Activated CD8-positive, alpha-beta T cell treated with anti-CD3 and anti-CD28 coated beads, Interleukin-2, amount 10 ng/mL, durations not matched to agents 7 days and 5 days (primary cell): ENCODE measurements around the gene RTP2. TPM values are rescaled to one million over a fixed set of nuclear protein-coding genes. Genes with fewer than 3 reads are reported as not detected.
A peak's percentile ranks its signal among the peaks of the same experiment; 100 is the strongest.

ENCODE experiments used
- ATAC-seq: fragments of 150-1000 bp; cut with Tn5 transposase; one replicate; pipeline ENCODE4 v1.10.0; 2021; ENCODE audit warnings: moderate library complexity
- CTCF ChIA-PET: fragments of 350-600 bp; sonication (Branson Sonifier 250); formaldehyde crosslinking; loops from one replicate; lab custom pipeline; 2021; ENCODE audit warnings: antibody characterized with exemption; lab: Charles Lee
- POLR2A ChIA-PET: fragments of 350-600 bp; sonication (Branson Sonifier 250); formaldehyde crosslinking; loops from one replicate; lab custom pipeline; 2021; ENCODE audit warnings: antibody characterized with exemption; lab: Charles Lee
- DNase-seq: peaks from one replicate; pipeline ENCODE4 v3.0.0-alpha.2; 2020
- H3K27ac Mint-ChIP-seq: one replicate; pipeline ENCODE4 v1.8.0; 2021; ENCODE audit warnings: mild to moderate bottlenecking, mixed read lengths
- H3K27me3 Mint-ChIP-seq: one replicate; pipeline ENCODE4 v1.8.0; 2021; ENCODE audit warnings: low read depth, mixed read lengths
- H3K36me3 Mint-ChIP-seq: one replicate; pipeline ENCODE4 v1.8.0; 2021; ENCODE audit warnings: low read depth, mixed read lengths
- H3K4me1 Mint-ChIP-seq: one replicate; pipeline ENCODE4 v1.8.0; 2021; ENCODE audit warnings: low read depth, mixed read lengths
- H3K4me3 Mint-ChIP-seq: one replicate; pipeline ENCODE4 v1.8.0; 2021; ENCODE audit warnings: mild to moderate bottlenecking, mixed read lengths
- H3K9me3 Mint-ChIP-seq: one replicate; pipeline ENCODE4 v1.8.0; 2022; ENCODE audit warnings: mixed read lengths; ENCODE audit not compliant: insufficient read depth
- total RNA-seq, 2 experiments: library from RNA; stranded (reverse); gene quantifications; one replicate each; pipeline ENCODE4 v1.2.3, GENCODE V29; 2021

RTP2 gene
- total RNA-seq, 2 experiments from 2014 or later, result not detected

DNA sequence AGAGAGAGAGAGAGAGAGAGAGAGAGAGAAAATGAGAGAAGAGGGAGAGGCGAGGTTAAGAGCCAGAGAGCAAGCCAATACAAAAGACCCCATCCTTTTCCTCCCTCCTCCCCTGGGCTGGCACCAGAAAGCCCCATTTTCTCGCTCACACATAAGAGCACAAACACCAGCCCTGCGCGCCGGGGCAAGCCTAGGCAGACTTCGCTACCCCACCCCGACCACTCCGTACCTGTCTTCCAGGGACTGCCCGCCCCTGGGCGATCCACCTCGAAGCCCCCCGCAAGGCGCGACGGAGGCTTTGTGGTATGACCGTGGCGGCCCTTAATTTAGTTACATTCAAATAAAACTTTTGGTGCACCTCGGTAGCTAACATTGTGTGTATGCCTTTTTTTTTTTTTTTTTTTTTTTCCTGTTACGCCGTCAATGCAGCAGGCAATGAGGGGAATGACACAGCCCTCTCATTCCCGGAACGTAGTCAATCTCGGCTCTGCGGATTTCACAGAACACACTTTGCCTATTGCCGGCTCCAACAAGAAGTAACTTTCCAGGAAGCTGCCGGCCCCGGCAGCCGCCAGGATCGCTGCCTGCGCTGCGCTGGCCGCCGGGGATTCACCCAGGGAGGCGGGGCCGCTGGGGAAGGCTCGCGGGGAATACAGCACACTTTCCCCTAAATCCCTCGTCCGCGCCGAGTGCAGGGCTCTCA is 35.2 kb upstream of the RTP2 start:
- peaks cover 51% of the 10 kb centered on the region for H3K4me1 Mint-ChIP-seq
- peak overlapping the region; percentile 100 for H3K27ac Mint-ChIP-seq
- peaks cover 7% of the 10 kb centered on the region for H3K36me3 Mint-ChIP-seq
- H3K4me3 Mint-ChIP-seq, result peak overlapping the region; percentile 100
- peak; percentile 54 for DNase-seq
- H3K9me3 Mint-ChIP-seq, result no peaks in the 10 kb centered on the region
- no peaks in the 10 kb centered on the region for H3K27me3 Mint-ChIP-seq
- CTCF ChIA-PET, result interaction anchor here (0.9 to 7.9 kb wide), 37 partner anchors 10 to 1412 kb away, joined by 3 to 552 read pairs (median 9); partner anchors contain the start of gene LPP
- ATAC-seq, result no peak
- POLR2A ChIA-PET, result interaction anchor here (0.8 to 4.0 kb wide), 5 partner anchors 9 to 1302 kb away, joined by 3 to 40 read pairs (median 6); no protein-coding TSS in a partner anchor

DNA sequence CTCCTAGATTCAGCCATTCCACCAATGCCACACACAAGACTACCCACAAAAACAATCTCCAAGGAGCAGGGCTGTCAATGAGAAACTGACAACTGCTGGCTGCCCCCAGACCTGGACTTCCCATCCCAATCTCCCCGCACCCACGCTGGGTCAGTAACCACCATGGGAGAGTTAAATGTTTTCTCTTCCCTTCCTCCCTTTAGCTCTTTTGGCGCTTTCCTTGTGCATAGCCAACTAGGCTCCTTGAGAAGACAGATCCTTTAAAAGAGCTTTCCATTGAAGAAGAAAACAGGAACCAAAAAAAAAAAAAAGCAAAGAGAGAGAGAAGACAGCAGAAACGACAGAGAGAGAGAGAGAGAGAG is 34.6 kb upstream of the RTP2 start:
- H3K9me3 Mint-ChIP-seq, result no peaks in the 10 kb centered on the region
- peak; percentile 20 for DNase-seq
- no peaks in the 10 kb centered on the region for H3K27me3 Mint-ChIP-seq
- no peak for ATAC-seq
- H3K4me1 Mint-ChIP-seq, result peaks cover 49% of the 10 kb centered on the region
- CTCF ChIA-PET, result interaction anchor here (2.2 to 7.9 kb wide), 2 partner anchors 20 to 1215 kb away, joined by 6 to 552 read pairs; no protein-coding TSS in a partner anchor
- POLR2A ChIA-PET, result interaction anchor here (0.8 kb wide), 1 partner anchor 615 kb away, joined by 3 read pairs; no protein-coding TSS in a partner anchor
- H3K36me3 Mint-ChIP-seq, result peaks cover 7% of the 10 kb centered on the region
- H3K4me3 Mint-ChIP-seq, result peak overlapping the region; percentile 100
- H3K27ac Mint-ChIP-seq, result peak overlapping the region; percentile 40

DNA sequence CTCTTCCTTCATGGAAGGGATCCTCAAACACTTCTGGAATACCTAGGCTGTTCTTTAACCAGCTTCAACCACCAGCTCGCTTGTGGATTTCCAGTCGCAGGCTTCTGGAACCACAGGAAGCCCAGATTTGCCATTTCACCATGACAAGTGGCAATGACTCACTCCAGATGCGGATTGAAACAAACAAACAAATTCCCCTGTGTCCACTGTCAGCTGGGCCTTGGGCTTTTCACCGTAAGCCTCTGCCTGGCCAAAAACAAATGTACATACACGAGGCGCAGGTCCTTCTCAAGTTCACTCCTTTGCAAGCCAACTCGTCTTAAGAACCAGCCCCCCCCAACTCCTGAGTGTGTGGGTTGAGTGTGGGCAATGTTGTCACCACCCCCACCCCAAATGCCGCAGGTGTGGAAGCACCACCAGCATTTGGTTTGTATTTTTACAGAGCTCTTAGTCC is 34.1 kb upstream of the RTP2 start:
- Mint-ChIP-seq H3K4me3 (no peak overlapping the region), H3K9me3 (no peaks in the 10 kb centered on the region), H3K4me1 (peaks cover 45% of the 10 kb centered on the region), H3K36me3 (peaks cover 8% of the 10 kb centered on the region), H3K27me3 (no peaks in the 10 kb centered on the region), H3K27ac (no peak overlapping the region)
- no peak for ATAC-seq
- ChIA-PET CTCF (interaction anchor here (0.7 to 7.9 kb wide), 3 partner anchors 890 to 1411 kb away, joined by 3 to 552 read pairs (median 3); no protein-coding TSS in a partner anchor), POLR2A (no interaction called here)
- peak; percentile 20 for DNase-seq

DNA sequence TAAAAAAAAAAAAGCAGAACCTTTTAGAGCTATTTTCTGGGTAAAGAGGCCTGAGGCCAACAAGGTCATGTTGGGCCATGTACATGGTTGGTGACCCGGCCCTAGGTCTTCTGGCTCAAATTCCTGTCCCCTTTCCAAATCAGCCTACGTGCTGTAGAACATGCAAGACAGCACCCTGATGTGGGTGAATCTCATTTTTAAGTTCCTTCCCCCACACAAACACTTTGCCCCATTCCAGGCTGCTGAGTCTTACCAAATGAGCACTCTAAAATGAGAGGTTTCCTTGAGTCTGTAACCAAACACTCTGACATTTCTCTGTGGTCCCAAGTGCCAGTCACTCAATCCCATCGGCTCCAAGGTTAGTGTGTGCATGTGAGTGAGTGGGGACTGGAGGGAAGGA is 33.5 kb upstream of the RTP2 start:
- H3K4me3 Mint-ChIP-seq, result no peak overlapping the region
- CTCF ChIA-PET, result interaction anchor here (1.3 to 7.9 kb wide), 3 partner anchors 21 to 1411 kb away, joined by 3 to 552 read pairs (median 10); no protein-coding TSS in a partner anchor
- ATAC-seq, result no peak

DNA sequence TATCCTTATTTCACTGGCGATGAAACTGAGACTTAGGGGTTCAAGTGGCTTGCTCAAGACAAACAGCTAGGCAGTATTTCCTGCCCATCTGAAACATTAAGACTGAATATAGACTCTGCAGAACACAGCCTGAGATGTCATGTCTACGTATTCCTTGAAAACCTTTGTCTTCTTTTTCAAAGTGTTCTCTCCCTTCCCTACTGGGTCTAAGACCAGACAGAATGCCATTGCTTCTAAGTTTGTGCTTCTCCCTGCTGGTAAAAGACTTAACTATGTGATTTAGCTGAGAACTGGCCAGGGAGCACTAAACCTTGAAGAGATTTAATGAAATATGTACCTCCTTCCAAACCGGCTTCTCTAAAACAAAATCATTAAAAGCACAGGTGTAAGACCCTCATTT is 33.0 kb upstream of the RTP2 start:
- no peaks in the 10 kb centered on the region for H3K9me3 Mint-ChIP-seq
- ChIA-PET POLR2A (no interaction called here), CTCF (interaction anchor here (1.3 to 7.9 kb wide), 3 partner anchors 21 to 1412 kb away, joined by 3 to 552 read pairs (median 10); no protein-coding TSS in a partner anchor)
- no peak overlapping the region for H3K4me3 Mint-ChIP-seq
- no peak overlapping the region for H3K27ac Mint-ChIP-seq
- ATAC-seq, result no peak
- H3K36me3 Mint-ChIP-seq, result peaks cover 8% of the 10 kb centered on the region
- peaks cover 36% of the 10 kb centered on the region for H3K4me1 Mint-ChIP-seq
- no peak for DNase-seq
- H3K27me3 Mint-ChIP-seq, result no peaks in the 10 kb centered on the region

More for the DNA sequence above, 33.5 kb upstream of the RTP2 start:
- peak; percentile 17 for DNase-seq
- Mint-ChIP-seq H3K36me3 (peaks cover 8% of the 10 kb centered on the region), H3K27me3 (no peaks in the 10 kb centered on the region), H3K4me1 (peaks cover 41% of the 10 kb centered on the region), H3K27ac (no peak overlapping the region), H3K9me3 (no peaks in the 10 kb centered on the region)
- POLR2A ChIA-PET, result no interaction called here

- Mint-ChIP-seq H3K27ac (no peak overlapping the region), H3K4me3 (no peak overlapping the region), H3K27me3 (no peaks in the 10 kb centered on the region), H3K4me1 (peaks cover 31% of the 10 kb centered on the region), H3K36me3 (peaks cover 8% of the 10 kb centered on the region), H3K9me3 (no peaks in the 10 kb centered on the region)
- ChIA-PET POLR2A (no interaction called here), CTCF (interaction anchor here (2.5 to 7.9 kb wide), 2 partner anchors 20 to 1218 kb away, joined by 10 to 552 read pairs; no protein-coding TSS in a partner anchor)
- DNase-seq (no peak), ATAC-seq (no peak)
Measured at GRCh38 chr3:187734841-187735240, 32.5 kb upstream of the RTP2 start.

DNA sequence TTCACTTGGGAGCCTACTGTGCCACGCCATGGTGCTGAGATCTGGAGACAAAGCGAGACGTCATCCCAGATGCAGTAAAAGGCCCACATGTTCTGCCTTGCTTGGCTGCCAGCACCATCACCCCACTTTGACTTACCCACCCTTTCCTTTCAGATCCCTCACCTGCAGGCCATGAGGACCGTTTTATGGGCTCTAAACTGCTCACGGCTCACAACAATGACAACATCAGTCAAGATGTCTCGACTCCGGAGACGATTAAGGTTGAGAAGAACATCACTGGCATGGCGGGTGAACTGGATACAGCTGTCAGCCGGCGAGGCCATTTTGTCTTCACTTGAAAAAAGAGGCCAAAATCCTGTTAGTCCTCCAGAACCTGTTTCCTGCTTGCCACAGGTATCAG is 31.0 kb upstream of the RTP2 start:
- Mint-ChIP-seq H3K4me3 (no peak overlapping the region), H3K4me1 (peaks cover 22% of the 10 kb centered on the region), H3K9me3 (no peaks in the 10 kb centered on the region), H3K27ac (no peak overlapping the region), H3K36me3 (peaks cover 16% of the 10 kb centered on the region), H3K27me3 (no peaks in the 10 kb centered on the region)
- ATAC-seq, result no peak
- DNase-seq, result no peak
- CTCF ChIA-PET, result interaction anchor here (2.5 kb wide), 1 partner anchor 19 kb away, joined by 10 read pairs; no protein-coding TSS in a partner anchor
- POLR2A ChIA-PET, result no interaction called here

DNA sequence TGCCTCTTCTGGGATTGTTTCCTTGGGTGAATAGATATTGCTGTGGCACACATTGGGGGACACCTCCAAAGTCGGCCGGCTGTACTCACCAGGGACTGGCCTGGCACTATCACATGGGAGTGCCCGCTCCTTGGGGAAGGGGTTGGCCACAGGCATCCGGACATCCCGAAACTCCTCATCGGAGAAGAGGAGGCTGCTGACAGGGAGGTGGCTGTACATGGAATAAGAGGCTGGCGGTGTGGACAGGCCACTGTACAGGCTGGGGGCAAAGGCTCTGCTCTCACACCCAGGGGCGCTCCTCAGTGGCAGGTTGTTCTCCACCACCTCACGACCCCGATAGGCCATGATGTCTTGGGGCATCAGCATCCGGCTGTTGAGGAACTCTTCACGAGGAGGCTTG is 27.2 kb upstream of the RTP2 start:
- no peak for DNase-seq
- POLR2A ChIA-PET, result no interaction called here
- H3K9me3 Mint-ChIP-seq, result no peaks in the 10 kb centered on the region
- no peaks in the 10 kb centered on the region for H3K27me3 Mint-ChIP-seq
- peaks cover 25% of the 10 kb centered on the region for H3K36me3 Mint-ChIP-seq
- H3K4me1 Mint-ChIP-seq, result no peaks in the 10 kb centered on the region
- no peak overlapping the region for H3K4me3 Mint-ChIP-seq
- CTCF ChIA-PET, result interaction anchor here (1.7 kb wide), 1 partner anchor 9 kb away, joined by 8 read pairs; no protein-coding TSS in a partner anchor
- no peak overlapping the region for H3K27ac Mint-ChIP-seq
- no peak for ATAC-seq

GRCh38 chr3:187728940-187729583 is 26.7 kb upstream of the RTP2 start:
- POLR2A ChIA-PET, result no interaction called here
- CTCF ChIA-PET, result interaction anchor here (3.3 kb wide), 1 partner anchor 11 kb away, joined by 16 read pairs; no protein-coding TSS in a partner anchor
- Mint-ChIP-seq H3K27ac (peak overlapping the region; percentile 36), H3K9me3 (no peaks in the 10 kb centered on the region), H3K4me3 (no peak overlapping the region), H3K36me3 (peaks cover 28% of the 10 kb centered on the region), H3K4me1 (no peaks in the 10 kb centered on the region), H3K27me3 (no peaks in the 10 kb centered on the region)
- no peak for DNase-seq
- no peak for ATAC-seq

GRCh38 chr3:187728248-187728647 is 25.9 kb upstream of the RTP2 start:
- Mint-ChIP-seq H3K4me1 (no peaks in the 10 kb centered on the region), H3K9me3 (no peaks in the 10 kb centered on the region), H3K4me3 (no peak overlapping the region), H3K27ac (no peak overlapping the region), H3K36me3 (peaks cover 36% of the 10 kb centered on the region), H3K27me3 (no peaks in the 10 kb centered on the region)
- ATAC-seq, result no peak
- ChIA-PET CTCF (interaction anchor here (3.3 kb wide), 1 partner anchor 11 kb away, joined by 16 read pairs; no protein-coding TSS in a partner anchor), POLR2A (no interaction called here)
- no peak for DNase-seq

- peaks cover 43% of the 10 kb centered on the region for H3K36me3 Mint-ChIP-seq
- no peak overlapping the region for H3K4me3 Mint-ChIP-seq
- ChIA-PET POLR2A (no interaction called here), CTCF (interaction anchor here (3.3 kb wide), 1 partner anchor 13 kb away, joined by 16 read pairs; no protein-coding TSS in a partner anchor)
- H3K4me1 Mint-ChIP-seq, result no peaks in the 10 kb centered on the region
- no peaks in the 10 kb centered on the region for H3K9me3 Mint-ChIP-seq
- no peak for DNase-seq
- ATAC-seq, result no peak
- H3K27ac Mint-ChIP-seq, result no peak overlapping the region
- no peaks in the 10 kb centered on the region for H3K27me3 Mint-ChIP-seq
Measured at GRCh38 chr3:187726564-187726963, 24.2 kb upstream of the RTP2 start.
